Right ventricle myocardium superior (tissue), 1 donor: ENCODE measurements around the gene RIMKLB. TPM values are rescaled to one million over a fixed set of nuclear protein-coding genes. Genes with fewer than 3 reads are reported as not detected.
A peak's percentile ranks its signal among the peaks of the same experiment; 100 is the strongest.
"Not testable (repeated sequence)": the region's sequence is repeated elsewhere in the genome, so short reads cannot be mapped to it uniquely, and the experiment has no call there.

Experiments
- ATAC-seq: fragments of 200-7000 bp; cut with Tn5 transposase; one replicate; pipeline ENCODE4 v1.9.1; 2020; ENCODE audit warnings: mild to moderate bottlenecking; ENCODE audit not compliant: poor library complexity
- DNase-seq: peaks from one replicate; pipeline ENCODE4 v3.0.0-alpha.2; 2020
- intact Hi-C: fragments of 100-400 bp; cut with DNase I; formaldehyde crosslinking; loops from one replicate; pipeline ENCODE4 v1.11.2; 2022
- total RNA-seq: library from RNA; stranded (reverse); fragmentation: NEBNext Ultra II Directional; extraction: Animal tissue kit (Norgen Biotek cat#: 25700); gene quantifications from one replicate; pipeline ENCODE4 v1.2.1, GENCODE V29; 2021
- donor health status: DM: no; HTN: yes; CAD: no; lungs with severe emphysema.

The RIMKLB gene
- total RNA-seq, 1 donor from 2014 or later = 11.0 TPM

DNA sequence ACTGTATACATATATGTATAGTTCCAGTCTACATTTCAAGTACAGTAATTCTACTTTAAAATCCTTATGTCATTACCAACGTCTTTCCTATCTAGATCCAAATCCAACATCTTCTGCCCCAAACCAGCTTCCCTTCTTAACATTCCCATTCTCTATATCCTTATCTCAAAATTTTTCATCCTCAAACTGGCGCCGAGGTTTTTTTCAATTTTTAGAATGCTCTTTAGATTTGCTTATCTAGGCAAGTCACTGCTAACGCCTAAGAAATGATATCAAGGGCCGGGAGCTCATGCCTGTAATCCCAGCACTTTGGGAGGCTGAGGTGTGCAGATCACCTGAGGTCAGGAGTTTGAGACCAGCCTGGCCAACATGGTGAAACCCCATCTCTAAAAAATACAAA is 48.3 kb downstream of the RIMKLB start:
- no peak for DNase-seq
- no peak for ATAC-seq
- intact Hi-C loops = no loop called here

DNA sequence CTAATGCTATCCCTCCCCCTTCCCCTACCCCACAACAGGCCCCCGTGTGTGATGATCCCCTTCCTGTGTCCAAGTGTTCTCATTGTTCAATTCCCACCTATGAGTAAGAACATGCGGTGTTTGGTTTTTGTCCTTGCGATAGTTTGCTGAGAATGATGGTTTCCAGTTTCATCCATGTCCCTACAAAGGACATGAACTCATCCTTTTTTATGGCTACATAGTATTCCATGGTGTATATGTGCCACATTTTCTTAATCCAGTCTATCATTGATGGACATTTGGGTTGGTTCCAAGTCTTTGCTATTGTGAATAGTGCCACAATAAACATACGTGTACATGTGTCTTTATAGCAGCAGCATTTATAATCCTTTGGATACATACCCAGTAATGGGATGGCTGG is 62.3 kb downstream of the RIMKLB start:
- DNase-seq, intact Hi-C loops, ATAC-seq: not testable (repeated sequence)

DNA sequence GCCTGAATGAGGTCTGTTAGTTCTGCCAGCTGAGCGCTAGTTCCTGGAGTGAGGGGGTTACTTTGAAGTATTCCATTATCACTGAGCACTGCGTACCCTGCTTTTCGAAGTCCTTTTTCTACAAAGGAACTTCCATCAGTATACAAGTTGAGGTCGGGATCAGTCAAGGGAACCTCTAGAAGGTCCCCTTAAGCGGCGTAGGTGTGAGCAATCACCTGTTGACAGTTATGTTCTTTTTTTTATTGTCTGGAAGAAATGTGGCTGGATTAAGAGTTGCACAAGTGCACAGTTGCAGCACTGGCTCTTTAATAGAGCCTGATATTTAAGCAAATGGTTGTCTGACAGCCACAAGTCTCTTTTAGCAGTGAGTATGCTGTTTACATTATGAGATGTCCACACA is 64.9 kb downstream of the RIMKLB start:
- ATAC-seq, DNase-seq, intact Hi-C loops: not testable (repeated sequence)

- DNase-seq, intact Hi-C loops, ATAC-seq: not testable (repeated sequence)
These were observed 68.3 kb downstream of the RIMKLB start for GRCh38 chr12:8766121-8766520.

DNA sequence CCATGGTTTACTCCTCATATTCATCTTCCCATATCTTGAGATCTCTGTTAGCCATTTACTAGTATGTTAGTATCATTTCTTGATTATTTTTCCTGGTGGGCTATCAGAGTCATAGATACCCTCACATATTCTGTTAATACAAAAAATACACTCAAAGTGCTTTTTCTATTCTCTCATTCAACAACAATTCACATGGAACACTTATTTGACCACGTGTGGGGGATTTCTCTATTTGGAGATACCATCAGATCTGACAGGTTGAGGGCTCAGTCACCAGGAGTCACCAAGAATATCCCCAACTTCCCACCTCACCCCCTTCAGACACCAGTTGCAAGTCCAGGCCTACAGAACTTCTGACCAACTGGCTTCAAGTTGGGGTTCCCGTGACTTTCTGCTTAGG is 72.7 kb downstream of the RIMKLB start:
- ATAC-seq = no peak
- DNase-seq = no peak
- intact Hi-C loops = loop anchor here (10.0 kb wide), 1 partner anchor 124 kb away; no protein-coding TSS in a partner anchor

- ATAC-seq (no peak), DNase-seq (no peak)
- intact Hi-C loops = loop anchor here (10.0 kb wide), 1 partner anchor 124 kb away; no protein-coding TSS in a partner anchor
These were observed 73.3 kb downstream of the RIMKLB start for GRCh38 chr12:8771072-8771471.

- DNase-seq (peak; percentile 69), ATAC-seq (peak; percentile 80)
- intact Hi-C loops = loop anchor here (10.0 kb wide), 1 partner anchor 121 kb away; no protein-coding TSS in a partner anchor
These were observed 75.7 kb downstream of the RIMKLB start for GRCh38 chr12:8773461-8773860.

DNA sequence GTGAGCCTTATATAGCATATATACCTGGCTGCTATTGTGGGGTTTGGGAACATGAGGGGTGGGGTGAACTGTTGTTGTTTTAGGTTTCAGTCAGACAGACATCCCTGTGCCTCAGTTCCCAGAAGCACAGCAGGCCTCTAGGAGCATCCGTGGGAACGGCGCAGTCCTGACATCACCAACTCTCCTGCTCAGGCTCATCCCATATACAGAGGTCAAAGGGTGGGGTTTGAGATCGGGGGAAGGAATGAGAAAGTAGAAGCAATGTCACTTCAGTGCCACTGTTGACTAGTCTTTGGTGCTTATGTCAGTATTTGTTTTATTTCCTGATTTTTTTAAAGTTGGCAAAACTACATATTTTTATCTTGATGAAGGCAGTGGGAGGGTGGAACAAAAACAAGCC is 81.5 kb downstream of the RIMKLB start:
- no peak for DNase-seq
- intact Hi-C loops = loop anchor here (10.0 kb wide), 1 partner anchor 116 kb away; no protein-coding TSS in a partner anchor

GRCh38 chr12:8779862-8780261 is 82.1 kb downstream of the RIMKLB start:
- DNase-seq (no peak), ATAC-seq (no peak)
- intact Hi-C loops = loop anchor here (10.0 kb wide), 1 partner anchor 115 kb away; no protein-coding TSS in a partner anchor

More for the DNA sequence above, 81.5 kb downstream of the RIMKLB start:
- ATAC-seq = no peak

DNA sequence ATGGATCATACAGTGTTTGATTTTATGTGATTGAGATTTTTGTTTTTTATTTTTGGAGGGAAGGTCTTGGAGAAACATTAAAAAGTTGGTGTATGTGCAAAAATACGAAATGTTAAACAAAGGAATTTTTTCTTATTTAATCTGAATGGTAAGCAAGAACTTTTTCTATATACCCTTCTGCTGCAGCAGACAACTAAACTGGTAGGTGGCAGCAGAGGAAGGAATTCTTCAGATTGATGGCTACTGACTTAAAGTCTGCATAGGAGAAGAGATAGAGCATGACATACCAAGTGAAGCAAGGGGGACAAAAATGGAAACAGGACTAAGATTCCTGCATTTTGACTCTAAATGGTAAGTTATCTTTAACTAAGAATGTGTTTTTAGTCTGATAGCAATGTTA is 82.6 kb downstream of the RIMKLB start:
- intact Hi-C loops = no loop called here

GRCh38 chr12:8781381-8782127 is 83.8 kb downstream of the RIMKLB start:
- intact Hi-C loops = no loop called here
- ATAC-seq = peak; percentile 62
- DNase-seq = no peak

More for the DNA sequence above, 82.6 kb downstream of the RIMKLB start:
- ATAC-seq (peak; percentile 62), DNase-seq (no peak)

- intact Hi-C loops = no loop called here
- ATAC-seq (peak; percentile 12), DNase-seq (no peak)
These were observed 86.6 kb downstream of the RIMKLB start for GRCh38 chr12:8784290-8784888.

DNA sequence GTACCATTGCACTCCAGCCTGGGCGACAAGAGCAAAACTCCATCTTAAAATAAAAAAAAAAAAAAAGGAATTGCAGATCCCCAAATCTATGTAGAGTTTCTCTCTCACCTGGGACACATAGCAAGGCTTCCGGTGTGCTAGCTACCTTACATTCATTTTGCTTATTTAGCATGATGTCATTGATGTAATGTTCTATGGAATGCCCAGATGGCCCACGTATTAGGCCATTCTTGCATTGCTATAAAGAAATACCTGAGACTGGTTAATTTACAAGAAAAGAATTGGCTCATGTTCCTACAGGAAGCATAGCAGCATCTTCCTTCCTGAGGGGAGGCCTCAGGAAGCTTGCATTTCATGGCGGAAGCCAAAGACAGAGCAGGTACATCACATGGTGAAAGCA is 87.7 kb downstream of the RIMKLB start:
- intact Hi-C loops = no loop called here
- no peak for ATAC-seq
- DNase-seq = no peak

- intact Hi-C loops, DNase-seq, ATAC-seq: not testable (repeated sequence)
These were observed 89.4 kb downstream of the RIMKLB start for GRCh38 chr12:8787206-8787605.

GRCh38 chr12:8788706-8789105 is 90.9 kb downstream of the RIMKLB start:
- ATAC-seq, DNase-seq, intact Hi-C loops: not testable (repeated sequence)

DNA sequence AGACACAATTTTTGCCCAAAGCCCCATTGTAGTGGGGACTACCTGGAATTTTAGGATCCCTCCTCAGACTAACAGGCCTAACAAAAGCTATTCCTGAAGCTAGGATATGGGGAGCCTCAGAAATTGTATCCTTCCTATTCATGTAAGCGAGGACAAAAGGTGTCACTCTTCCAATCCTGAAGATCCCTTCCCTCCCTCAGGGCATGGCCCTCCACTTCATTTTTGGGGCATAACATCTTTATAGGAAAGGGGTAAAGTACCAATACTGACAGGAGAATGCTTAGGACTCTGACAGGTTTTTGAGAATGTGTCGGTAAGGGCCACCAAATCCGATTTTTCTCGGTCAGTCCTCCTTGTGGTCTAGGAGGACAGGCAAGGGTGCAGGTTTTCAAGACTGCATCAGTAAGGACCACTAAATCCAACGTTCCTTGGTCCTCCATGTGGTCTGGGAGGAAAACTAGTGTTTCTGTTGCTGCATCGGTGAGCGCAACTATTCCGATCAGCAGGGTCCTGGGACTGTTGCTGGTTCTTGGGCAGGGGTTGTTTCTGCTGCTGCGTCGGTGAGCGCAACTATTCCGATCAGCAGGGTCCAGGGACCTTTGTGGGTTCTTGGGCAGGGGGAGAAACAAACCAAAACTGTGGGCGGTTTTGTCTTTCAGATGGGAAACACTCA is 91.7 kb downstream of the RIMKLB start:
- DNase-seq, intact Hi-C loops, ATAC-seq: not testable (repeated sequence)

DNA sequence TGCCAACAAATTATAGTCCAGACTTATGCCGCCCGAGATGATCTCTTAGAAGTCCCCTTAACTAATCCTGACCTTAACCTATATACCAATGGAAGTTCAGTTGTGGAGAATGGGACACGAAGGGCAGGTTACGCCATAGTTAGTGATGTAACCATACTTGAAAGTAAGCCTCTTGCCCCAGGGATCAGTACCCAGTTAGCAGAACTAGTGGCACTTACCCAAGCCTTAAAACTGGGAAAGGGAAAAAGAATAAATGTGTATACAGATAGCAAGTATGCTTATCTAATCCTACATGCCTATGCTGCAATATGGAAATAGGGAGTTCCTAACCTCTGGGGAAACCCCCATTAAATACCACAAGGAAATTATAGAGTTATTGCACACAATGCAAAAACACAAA is 95.4 kb downstream of the RIMKLB start:
- ATAC-seq, intact Hi-C loops, DNase-seq: not testable (repeated sequence)

- DNase-seq, ATAC-seq, intact Hi-C loops: not testable (repeated sequence)
These were observed 96.8 kb downstream of the RIMKLB start for GRCh38 chr12:8794611-8795010.
